ELF-1 (cell line): ENCODE results near the gene UBL3.
A peak's percentile ranks its signal among the peaks of the same experiment; 100 is the strongest.

ENCODE experiments used
- DNase-seq: peaks from one replicate; pipeline ENCODE4 v3.0.0-alpha.2; 2016; ENCODE audit warnings: low read depth, low spot score

UBL3 gene, protein sequence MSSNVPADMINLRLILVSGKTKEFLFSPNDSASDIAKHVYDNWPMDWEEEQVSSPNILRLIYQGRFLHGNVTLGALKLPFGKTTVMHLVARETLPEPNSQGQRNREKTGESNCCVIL

DNA sequence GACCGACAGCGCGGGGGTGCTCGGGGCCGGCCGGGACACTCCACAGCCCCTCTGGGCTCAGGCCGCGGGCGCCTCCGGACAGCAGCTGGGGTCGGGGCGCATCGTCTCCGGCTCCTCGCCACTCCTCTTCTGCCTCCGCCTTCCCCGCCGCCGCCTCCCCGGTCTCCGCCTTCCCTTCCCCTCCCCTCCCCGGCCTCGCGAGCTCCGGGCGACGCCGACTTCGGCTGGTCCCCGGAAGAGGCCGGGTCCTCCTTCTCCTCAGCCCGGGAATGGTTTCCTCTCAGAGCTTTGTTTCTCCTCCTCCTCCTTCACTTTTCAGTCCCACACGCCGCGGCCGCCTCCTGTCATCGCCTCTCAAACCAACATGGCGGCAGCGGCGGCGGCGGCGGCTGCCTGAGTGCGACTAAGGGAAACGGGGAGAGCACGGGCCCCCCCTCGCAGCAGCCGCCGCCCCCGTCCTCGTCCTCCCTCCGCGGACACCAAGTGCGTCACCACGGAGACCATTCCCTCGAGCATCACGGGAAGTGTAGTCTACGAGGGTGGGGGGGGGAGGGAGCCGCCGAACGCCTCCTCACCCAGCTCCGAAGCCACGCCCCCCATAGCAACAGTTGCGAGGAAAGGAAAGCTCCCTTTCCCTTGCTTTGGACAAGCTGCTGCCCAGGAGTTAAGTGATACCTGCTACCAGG is at the start of gene UBL3:
UBL3 (minus strand) TSS at position 405 of the 686 bp plus-strand sequence. CDS start 1,079 bp downstream, outside the sequence.
- DNase-seq = peak; percentile 97

DNA sequence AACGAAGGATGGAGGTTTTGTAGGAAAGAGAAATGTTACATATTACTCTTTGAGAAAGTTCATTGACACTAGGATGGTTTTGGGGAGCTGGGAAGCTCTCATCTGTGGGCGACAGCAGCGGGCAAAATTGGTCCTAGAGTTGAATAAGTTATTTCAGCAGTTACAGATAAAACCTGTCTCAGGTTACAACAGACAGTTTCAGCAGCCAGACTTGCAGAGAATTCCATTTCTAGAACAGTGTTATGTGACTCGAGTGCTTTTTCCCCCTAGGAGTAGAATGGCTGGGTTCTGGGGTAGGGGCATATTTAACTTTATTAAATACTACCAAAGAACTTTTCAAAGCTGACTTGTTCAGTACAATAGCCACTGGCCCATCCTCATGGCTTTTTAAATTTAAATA is 46.7 kb upstream of the UBL3 start:
- DNase-seq = no peak

DNA sequence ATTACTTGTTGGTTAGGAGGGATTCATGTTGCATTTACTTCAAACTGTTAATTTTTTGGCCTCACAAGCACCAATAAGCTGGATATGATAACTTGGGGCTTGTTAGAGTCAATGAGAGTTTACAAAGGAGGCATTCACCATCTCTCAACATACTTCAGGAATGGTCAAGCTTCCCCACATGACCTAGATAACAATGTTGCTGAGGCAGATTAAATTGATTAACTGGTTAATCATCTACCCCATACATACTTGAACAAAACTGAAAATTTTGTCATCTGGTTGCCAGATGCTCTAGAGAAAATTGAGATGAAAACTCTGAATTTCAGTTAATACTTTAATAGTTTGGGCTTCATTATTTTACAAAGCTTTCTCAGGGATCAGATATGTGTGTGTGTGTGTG is 43.0 kb upstream of the UBL3 start:
- no peak for DNase-seq

DNA sequence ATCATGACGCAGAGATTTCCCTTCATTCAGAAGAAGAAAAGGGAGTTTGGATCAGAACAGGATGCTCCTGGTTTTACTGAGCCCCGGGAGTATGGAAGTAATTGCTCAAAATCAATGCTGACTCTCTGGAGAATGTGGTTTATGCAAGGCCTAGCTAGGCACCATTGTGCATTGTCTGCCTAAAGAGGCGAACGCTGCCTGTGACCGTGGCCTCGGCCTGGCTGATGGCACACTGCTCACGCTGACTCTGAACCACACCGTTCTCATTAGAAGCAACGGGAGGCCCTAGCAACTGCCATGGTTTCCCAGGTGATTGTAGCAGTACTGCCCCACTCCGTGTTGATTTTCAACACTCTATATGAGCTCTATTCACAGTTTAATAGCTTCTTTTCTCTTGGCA is 41.7 kb upstream of the UBL3 start:
- DNase-seq = no peak

DNA sequence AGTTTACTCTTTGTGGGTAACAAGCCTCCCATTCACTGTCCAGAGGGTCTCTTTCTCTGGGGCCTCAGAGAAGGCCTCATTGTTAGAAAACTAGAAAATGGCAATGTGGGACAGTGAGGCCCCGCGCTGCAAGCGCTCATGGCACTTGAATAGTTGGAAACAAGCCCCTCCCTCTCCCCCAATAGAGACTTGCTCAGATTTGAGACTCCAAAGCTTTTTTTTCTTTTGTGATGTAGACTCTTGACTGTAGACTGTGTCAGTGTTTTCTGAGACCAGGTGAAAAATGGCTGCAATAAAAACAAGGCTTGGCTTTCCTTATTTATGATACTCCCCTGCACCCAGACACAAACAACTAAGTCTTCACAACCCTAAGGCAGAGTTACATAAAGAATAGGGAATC is 38.7 kb upstream of the UBL3 start:
- no peak for DNase-seq

DNA sequence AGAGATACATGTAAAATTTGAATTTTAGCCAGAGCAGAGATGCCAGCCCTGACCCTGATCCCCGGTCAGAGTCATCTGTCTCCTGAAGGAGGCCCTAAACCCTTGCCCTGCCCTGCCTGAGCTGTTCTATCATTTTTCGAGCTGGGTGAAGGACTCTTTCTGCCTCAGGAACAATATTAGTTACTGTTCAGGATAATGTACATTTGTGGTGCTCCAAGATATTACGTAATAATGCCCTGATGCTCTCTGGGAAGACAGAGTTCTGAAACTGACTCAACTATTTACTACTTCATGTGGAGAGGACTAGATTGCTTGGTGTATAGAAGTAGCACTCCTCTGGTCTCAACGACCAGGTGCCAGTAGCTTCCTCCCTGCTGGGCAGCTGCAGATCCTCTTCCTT is 37.9 kb upstream of the UBL3 start:
- DNase-seq = no peak

DNA sequence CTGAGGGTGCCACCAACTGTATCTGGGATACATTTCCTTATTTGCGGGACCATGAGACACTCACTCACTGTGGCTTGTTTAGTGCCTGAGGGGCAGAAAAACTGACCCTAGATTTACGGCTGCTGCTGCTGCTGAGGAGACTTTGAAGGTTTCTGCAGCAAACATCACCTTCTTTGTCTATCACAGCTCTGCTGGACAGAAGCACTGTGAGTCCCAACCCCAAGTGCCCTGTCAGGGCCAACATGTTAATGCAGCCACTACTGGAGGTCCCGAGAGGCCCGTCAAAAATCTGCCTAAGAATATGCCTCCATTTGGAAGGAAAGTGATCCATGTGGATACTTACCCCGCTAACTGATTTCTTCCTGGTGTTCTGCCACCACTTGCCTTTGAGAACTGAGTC is 37.3 kb upstream of the UBL3 start:
- DNase-seq = peak; percentile 38

DNA sequence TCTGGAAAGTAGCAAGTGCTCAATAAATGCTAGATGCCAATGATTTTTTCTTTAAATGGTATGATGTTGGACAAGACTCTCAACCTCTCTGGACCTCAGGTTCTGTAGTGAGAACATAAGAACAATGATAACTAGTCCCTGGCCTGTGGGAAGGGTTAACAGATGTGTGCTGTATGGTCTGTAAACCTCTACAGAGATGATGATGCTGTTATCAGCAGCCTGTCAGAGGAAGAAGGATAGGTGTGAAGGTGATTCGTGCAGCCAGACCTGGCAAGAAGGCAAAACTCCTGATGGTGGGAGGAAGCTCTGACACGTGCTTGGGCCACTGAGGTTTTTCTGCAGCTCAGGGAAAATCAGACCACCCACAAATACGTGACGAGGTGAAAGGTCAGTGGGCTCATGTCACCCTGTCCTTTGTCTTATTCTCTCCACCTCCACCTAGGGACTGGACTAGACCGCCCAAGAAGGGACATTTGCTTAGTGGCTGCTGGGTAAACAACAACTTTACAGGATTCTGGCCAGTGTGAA is 36.7 kb upstream of the UBL3 start:
- DNase-seq = no peak

DNA sequence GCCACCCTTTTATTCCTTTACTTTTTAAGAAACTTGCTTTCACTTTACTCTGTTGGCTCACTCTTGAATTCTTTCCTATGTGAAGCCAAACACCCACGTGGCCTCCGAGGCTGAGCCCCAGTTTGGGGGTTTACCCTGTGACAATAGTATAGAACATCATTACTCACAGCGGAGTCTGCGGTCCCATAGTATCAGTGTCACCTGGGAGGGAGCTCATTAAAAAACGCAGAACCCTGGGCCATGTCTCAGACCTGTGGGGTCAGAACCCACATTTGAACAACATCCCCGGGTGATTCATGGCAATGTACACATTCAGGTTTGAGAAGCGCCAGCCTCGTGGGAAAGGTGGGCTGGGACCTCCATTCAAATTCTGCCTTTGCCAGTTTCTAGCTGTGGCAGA is 36.0 kb upstream of the UBL3 start:
- no peak for DNase-seq

DNA sequence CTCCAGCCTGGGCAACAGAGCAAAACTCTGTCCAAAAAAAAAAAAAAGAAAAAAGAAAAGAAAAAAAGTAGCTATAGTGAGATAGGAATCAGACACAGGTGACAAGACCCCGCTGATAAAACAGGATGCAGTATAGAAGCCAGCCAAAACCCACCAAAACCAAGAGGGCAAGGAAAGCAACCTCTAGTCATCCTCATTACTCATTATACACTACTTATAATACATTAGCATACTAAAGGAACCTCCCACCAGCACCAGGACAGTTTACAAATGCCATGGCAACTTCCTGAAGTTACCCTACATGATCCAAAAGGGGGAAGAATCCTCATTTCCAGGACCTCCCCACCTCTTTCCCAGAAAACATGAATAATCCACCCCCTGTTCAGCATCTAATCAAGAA is 35.6 kb upstream of the UBL3 start:
- DNase-seq = no peak

DNA sequence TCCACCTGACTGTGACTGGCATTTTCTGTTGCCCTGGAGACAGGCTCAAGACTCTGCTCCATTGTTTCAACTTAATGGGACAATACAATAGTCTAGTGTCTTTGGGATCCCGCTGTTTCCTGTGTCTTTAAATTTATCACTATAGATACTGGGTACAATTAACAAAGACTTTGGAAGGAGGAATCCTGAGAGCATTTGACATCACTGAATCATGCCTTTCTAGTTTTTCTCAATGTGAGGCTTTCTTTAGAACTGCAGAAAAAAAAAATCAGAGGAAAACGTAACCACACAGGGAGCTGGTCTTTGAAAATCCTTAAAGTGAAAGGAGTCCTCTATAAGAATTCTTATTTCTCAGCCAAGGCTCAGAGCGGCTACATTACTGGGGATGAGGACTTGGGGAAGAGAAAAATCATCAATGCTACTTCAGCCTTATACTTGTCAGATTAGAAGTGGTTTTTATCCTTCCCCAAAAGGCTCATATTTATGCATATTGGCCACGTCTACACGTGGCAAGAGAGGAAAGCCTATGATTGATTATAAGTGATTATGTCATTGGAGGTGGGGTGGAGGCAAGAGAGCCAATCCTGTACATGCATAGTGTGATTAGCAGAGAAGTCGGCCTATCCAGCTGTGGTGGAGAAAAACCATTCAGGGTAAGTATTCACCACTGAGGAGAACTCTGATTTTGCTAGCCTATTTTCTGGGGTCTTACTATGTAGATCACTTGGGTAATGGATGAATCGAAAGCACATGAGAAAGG is 34.4 kb upstream of the UBL3 start:
- DNase-seq = no peak

DNA sequence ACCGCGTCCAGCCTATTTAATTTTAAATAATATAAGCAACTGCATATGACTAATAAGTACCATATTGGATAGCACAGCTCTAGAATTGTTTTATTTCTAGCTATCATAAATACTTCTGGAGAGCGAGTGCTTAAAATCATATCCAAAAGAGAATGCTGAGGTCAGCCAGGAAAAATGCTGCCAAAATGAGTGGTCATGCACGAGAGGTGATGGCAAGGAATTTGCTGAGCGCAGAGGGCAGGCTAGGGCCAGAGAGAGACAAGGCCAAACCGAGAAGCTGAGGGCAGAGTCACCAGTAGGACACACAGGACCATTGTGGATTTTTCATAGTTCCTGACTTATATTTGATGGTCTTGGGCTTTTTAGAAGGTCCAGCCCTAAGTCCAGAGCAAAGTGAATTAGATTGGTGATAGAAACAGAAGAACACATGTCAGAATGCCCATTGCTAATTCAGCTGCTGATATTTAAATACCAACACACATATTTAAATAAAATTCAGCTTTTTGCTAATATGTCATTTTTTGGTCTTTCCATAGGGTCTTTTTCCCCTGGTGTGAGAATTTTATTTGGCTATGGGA is 33.6 kb upstream of the UBL3 start:
- no peak for DNase-seq

DNA sequence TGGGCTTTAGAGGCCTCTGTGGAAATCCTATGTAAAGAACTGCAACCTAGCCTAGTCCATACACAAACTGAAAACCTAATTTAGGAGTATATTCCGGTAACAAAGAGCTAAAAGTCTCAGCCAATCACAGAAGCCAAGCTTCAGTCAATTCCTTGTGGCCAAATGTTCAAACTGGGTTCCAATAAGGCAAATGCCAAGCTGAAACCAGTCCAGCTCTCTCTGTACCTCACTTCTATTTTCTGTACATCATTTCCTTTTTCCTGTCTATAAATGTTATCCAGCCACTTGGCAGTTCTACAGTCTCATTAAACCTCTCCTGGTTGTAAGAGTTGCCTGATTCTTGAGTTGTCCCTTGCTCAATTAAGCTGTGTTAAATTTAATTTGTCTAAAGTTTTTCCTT is 31.7 kb upstream of the UBL3 start:
- DNase-seq = no peak

DNA sequence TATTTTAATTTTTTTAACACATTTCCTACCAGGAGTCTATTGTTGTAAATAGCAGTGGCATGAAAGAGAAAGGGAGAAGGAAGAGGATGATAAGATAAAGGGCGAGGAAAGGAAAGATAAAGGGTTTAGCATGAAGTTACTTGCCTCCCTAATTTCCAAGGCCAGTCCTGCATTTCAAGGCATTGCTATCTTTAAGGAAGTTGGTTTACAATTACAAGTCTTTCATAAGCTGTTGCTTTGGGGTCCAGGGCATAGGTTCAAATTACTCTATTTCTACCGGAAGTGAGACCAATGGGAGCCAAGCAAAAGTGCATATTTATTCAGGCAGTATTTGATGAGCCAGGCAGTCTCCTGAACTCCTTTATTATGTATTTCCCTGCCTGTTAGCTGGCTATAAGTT is 27.7 kb upstream of the UBL3 start:
- no peak for DNase-seq

DNA sequence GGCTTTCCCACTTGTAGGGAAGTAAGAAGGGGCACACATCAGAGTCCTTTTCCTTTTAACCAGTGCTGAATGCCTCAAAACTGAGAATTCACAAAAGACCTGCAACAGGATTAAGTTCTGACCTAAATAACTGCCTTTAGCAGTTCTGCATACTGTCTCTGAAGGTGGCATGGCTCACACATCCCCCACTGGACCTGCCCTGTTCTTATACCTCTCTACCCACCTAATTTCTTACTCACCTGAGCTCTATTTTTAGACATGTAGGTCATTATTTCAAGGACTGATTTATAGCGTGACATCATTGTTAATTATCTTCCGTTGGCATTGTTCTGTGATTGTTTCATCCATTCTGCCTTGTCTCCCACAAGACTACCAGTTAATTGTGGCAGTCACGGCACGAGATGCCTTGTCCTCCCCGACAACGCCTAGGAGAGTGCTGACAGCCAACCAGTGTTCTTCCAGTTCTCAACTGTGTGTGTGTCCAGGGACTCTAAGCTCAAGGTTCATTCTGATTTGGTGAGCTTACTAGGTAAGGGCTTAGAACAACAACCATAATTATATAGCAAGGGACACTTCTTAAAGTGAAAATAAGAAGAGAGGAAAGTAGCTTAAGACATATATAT is 27.1 kb upstream of the UBL3 start:
- DNase-seq = no peak

DNA sequence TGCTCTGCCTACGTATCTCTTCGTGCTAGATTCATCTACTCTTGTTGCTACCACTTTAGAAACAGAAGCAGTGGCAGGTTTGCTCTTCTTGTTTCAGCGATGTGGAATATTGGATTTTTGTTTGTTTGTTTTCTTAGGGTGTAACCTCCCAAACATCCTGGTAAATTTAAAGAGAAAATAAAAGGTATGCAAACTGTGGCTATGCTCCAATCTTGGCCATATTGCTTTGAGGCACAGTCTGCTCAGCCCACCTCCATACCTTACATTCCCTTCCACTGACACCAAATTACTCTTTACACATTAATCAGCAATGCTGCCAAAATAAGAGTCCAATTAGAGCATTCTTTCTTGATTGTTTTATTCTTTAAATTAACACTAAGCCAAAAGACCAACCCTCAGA is 25.2 kb upstream of the UBL3 start:
- DNase-seq = no peak

DNA sequence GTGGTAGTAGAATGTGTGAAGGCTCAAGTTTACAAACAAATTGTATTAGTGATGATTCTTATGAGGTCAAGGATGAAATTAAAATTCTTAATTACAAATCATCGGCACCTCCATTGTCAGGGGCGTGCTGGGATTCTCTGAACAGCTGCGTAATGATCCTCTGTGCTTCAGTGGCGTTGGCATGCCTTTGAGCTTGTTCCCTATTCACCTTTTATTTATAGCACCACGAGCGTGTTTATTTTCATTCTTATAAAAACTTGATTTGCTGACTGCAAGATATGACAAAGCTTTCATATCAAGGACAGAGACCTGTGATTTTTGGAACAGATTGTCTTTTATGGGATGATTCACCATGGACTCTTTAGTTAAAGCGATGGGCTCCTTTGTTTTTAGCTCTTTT is 18.2 kb upstream of the UBL3 start:
- DNase-seq = no peak

DNA sequence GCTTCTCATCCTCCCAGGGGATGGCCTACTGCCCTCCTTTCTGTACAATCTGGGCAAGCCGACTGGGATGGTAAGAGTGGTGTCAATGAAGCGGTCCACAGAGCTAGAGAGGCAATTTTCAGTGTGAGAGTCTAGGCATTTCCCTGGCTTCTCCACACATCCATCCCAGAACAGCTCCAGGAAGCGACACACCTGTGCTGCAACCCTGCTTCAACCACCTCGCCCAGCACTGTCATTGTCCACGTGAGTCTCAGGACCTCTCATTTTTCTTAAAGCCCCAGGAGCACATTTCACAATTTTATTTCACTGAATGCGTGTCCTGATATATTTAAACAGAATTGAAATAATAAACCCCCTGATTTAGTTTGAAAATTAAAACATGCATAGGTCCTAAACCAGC is 15.5 kb upstream of the UBL3 start:
- no peak for DNase-seq

DNA sequence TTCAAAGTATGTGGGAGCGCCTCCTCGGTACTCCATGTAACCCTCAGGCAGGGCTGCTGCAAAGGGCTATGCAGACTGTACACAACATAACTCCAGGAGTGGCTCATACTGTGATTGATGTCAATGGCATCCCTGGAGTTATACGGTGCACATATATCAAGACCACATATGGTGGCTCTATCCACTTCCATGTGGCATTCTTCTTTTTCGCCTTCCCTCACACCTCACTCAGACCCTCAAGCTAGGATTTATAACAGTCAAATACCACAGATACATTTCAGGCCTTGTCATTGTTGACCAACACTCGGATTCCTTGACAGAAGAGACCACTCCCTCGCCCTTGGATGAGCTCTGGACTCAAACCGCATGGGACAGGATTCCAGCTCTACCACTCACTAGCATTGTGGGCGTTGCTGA is 11.3 kb upstream of the UBL3 start:
- peak; percentile 39 for DNase-seq

DNA sequence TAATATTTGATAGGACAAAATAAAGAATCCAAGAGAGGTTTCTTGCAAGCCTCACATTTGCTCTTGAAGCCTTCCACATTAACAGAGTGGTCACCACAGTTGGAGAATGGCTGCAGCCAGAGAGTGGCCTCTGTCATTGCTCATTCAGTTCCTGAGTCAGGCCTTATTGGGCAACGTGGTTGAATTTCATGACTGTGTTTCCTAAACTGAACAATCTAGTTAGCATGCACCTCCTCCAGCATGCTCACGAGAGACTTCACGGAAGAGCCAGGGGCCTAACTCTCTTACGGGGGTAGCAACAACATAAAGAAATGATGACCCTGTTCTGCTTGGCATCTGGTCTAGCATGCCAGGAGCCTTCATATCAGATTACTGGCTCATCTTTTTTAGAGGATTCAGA is 9.6 kb upstream of the UBL3 start:
- no peak for DNase-seq

DNA sequence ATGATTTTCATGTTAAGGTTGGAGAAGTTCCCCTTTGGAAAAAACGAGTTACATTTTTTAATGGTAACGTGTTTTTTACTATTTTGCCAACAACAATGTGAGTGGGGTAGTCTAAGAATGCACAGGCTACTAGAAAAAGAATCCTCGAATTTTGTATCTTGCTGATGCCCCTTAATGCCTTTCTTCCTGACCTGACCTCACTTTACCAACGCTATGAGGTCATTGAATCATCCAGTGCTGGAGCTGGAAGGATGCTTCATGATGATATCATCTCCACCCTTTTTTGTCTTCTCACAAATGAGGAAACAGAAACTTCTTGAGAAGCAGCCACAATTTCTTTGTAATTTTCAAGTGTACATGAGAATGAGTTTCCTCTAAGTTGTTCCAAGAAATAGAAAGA is 8.2 kb upstream of the UBL3 start:
- no peak for DNase-seq

DNA sequence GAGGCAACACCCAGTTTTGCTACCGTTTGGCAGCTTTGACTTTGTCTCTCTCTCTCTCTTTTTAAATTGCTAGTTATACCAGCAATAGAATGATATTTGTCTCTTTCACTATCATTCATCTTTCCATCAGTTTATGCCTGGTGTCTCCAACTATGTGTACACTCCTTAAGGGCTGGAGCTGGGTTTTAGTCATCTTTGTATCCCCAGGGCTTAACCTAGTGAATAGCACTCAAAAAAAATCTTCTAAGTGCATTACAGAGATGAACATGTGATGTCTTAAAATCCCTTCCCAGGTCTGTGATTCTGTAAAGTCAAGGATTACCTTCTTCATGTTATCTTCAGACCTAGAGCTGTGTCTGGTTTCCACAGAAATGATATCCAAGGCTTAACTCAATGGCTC is 7.8 kb upstream of the UBL3 start:
- DNase-seq = no peak
